ENCODE data around the gene TMEM131L.

GRCh38 chr4:153471698-153472093 lies 5.5 kb downstream of the TMEM131L start:
- TF ChIP-seq TCF12 (IDR thresholded peaks at IDR 0.05; ENCODE audit: low read depth) (no peak), REST (IDR thresholded peaks at IDR 0.05; ENCODE audit: low read depth) (no peak), YY1 (IDR thresholded peaks at IDR 0.05; ENCODE audit: low read depth) (no peak), EP300 (IDR thresholded peaks at IDR 0.05; ENCODE audit: borderline replicate concordance) (no peak), MAX (IDR thresholded peaks at IDR 0.05) (no peak), ZBTB7A (IDR thresholded peaks at IDR 0.05; ENCODE audit: low read depth) (no peak), FOXM1 (IDR thresholded peaks at IDR 0.05; ENCODE audit: borderline replicate concordance, low read depth) (no peak), TEAD4 (IDR thresholded peaks at IDR 0.05) (no peak), CEBPB (IDR thresholded peaks at IDR 0.05) (no peak), TAF1 (IDR thresholded peaks at IDR 0.05; ENCODE audit: low read depth) (no peak), EGR1 (IDR thresholded peaks at IDR 0.05) (no peak), NFIC (IDR thresholded peaks at IDR 0.05) (no peak), RAD21 (IDR thresholded peaks at IDR 0.05; ENCODE audit: low read depth) (no peak)

Measured in Ishikawa (cell line).